Liver (tissue), 9 donors: Measurements from ENCODE around the gene WDR44. TPM values are rescaled to one million over a fixed set of nuclear protein-coding genes. Genes with fewer than 3 reads are reported as not detected.
A peak's percentile ranks its signal among the peaks of the same experiment; 100 is the strongest.

Experiments
- DNase-seq: peaks from one replicate; pipeline ENCODE4 v3.0.0-alpha.2; 2017; ENCODE audit warnings: low spot score
- H3K27ac ChIP-seq, 2 donors: one replicate each; pipeline ENCODE4 v1.7.0; 2013; ENCODE audit warnings: inconsistent platforms in 2 of 2, low read length in 2 of 2, control low read depth in 1 of 2, low read depth in 1 of 2, mild to moderate bottlenecking in 1 of 2
- H3K27me3 ChIP-seq, 4 donors: one replicate each; pipeline versions ENCODE4 v1.6.1 to v1.7.0; 2013; ENCODE audit warnings: low read length in 3 of 4, inconsistent platforms in 1 of 4, mild to moderate bottlenecking in 1 of 4, moderate library complexity in 1 of 4; ENCODE audit not compliant: control insufficient read depth in 4 of 4, insufficient read depth in 4 of 4
- H3K36me3 ChIP-seq, 4 donors: one replicate each; pipeline versions ENCODE4 v1.6.1 to v1.7.0; 2013; ENCODE audit warnings: low read length in 3 of 4, mild to moderate bottlenecking in 3 of 4, low read depth in 1 of 4, moderate library complexity in 1 of 4; ENCODE audit not compliant: control insufficient read depth in 4 of 4, insufficient read depth in 3 of 4
- H3K4me1 ChIP-seq, 4 donors: one replicate each; pipeline versions ENCODE4 v1.6.1 to v1.7.0; 2013; ENCODE audit warnings: low read length in 3 of 4, mild to moderate bottlenecking in 3 of 4, moderate library complexity in 1 of 4; ENCODE audit not compliant: control insufficient read depth in 4 of 4, insufficient read depth in 4 of 4
- H3K4me3 ChIP-seq, 3 donors: one replicate each; pipeline versions ENCODE4 v1.6.1 to v1.7.0; 2013; ENCODE audit warnings: low read length in 3 of 3, control low read depth in 1 of 3, low read depth in 1 of 3, mild to moderate bottlenecking in 1 of 3
- H3K9ac ChIP-seq, 2 donors: one replicate each; pipeline ENCODE4 v1.7.0; 2013; ENCODE audit warnings: low read length in 2 of 2, mild to moderate bottlenecking in 2 of 2, moderate library complexity in 2 of 2, control low read depth in 1 of 2, low read depth in 1 of 2
- H3K9me3 ChIP-seq, 4 donors: one replicate each; pipeline versions ENCODE4 v1.6.1 to v1.7.0; 2013; ENCODE audit warnings: low read length in 3 of 4; ENCODE audit not compliant: control insufficient read depth in 4 of 4
- ATF3 ChIP-seq: IDR thresholded peaks from 2 replicates; pipeline ENCODE4 v1.6.1; 2016; ENCODE audit warnings: antibody characterized with exemption
- CTCF ChIP-seq: fragments of 150-350 bp; IDR thresholded peaks from 2 replicates; pipeline ENCODE4 v1.5.1; 2017; ENCODE audit warnings: improper control_type of control experiment, low read depth, low read length; ENCODE audit not compliant: missing input control
- EGR1 ChIP-seq, 2 donors: IDR thresholded peaks; 2 replicates each; pipeline ENCODE4 v1.6.1; 2016 to 2018; ENCODE audit warnings: antibody characterized with exemption in 2 of 2, low read depth in 2 of 2
- FOXA1 ChIP-seq: IDR thresholded peaks from 2 replicates; pipeline ENCODE4 v1.6.1; 2016; ENCODE audit warnings: antibody characterized with exemption
- FOXA2 ChIP-seq: IDR thresholded peaks from 2 replicates; pipeline ENCODE4 v1.6.1; 2016; ENCODE audit warnings: antibody characterized with exemption
- GABPA ChIP-seq, 2 donors: IDR thresholded peaks in 1 of 2; conservative IDR thresholded peaks in 1 of 2; 2 replicates each; pipeline ENCODE4 v1.6.1; 2016; ENCODE audit warnings: antibody characterized with exemption in 2 of 2, mild to moderate bottlenecking in 1 of 2, moderate library complexity in 1 of 2
- HNF4A ChIP-seq, 2 donors: conservative IDR thresholded peaks; 2 replicates each; pipeline ENCODE4 v1.6.1; 2016; ENCODE audit warnings: antibody characterized with exemption in 2 of 2, mild to moderate bottlenecking in 2 of 2
- HNF4G ChIP-seq: IDR thresholded peaks from 2 replicates; pipeline ENCODE4 v1.6.1; 2016; ENCODE audit warnings: antibody characterized with exemption
- JUND ChIP-seq, 2 donors: IDR thresholded peaks; 2 replicates each; pipeline ENCODE4 v1.6.1; 2016; ENCODE audit warnings: antibody characterized with exemption in 2 of 2
- MAX ChIP-seq: IDR thresholded peaks from 2 replicates; pipeline ENCODE4 v1.6.1; 2016; ENCODE audit warnings: antibody characterized with exemption
- NR2F2 ChIP-seq: IDR thresholded peaks from 2 replicates; pipeline ENCODE4 v1.6.1; 2016; ENCODE audit warnings: antibody characterized with exemption
- RAD21 ChIP-seq, 2 donors: IDR thresholded peaks; 2 replicates each; pipeline ENCODE4 v1.6.1; 2016; ENCODE audit warnings: antibody characterized with exemption in 2 of 2, mild to moderate bottlenecking in 2 of 2
- RXRA ChIP-seq, 2 donors: IDR thresholded peaks; 2 replicates each; pipeline ENCODE4 v1.6.1; 2017 to 2018; ENCODE audit warnings: antibody characterized with exemption in 2 of 2, mild to moderate bottlenecking in 1 of 2
- SP1 ChIP-seq: IDR thresholded peaks from 2 replicates; pipeline ENCODE4 v1.6.1; 2018; ENCODE audit warnings: antibody characterized with exemption, mild to moderate bottlenecking
- TAF1 ChIP-seq: conservative IDR thresholded peaks from 2 replicates; pipeline ENCODE4 v1.6.1; 2016; ENCODE audit warnings: antibody characterized with exemption, mild to moderate bottlenecking
- YY1 ChIP-seq: IDR thresholded peaks from 2 replicates; pipeline ENCODE4 v1.6.1; 2016; ENCODE audit warnings: antibody characterized with exemption, mild to moderate bottlenecking
- WGBS: extraction: QIAGEN DNeasy Blood & Tissue Kit; methylation state at CpG from one replicate; pipeline ENCODE4 v1.1.7; 2013; 5-methylcytosine and 5-hydroxymethylcytosine counted together
- polyA plus RNA-seq, 2 donors: library from polyadenylated mRNA; stranded (reverse) in 1 of 2; unstranded in 1 of 2; fragments of 200-250 nt in 1 of 2; fragments of >200 nt in 1 of 2; fragmentation: Nextera tagmentation in 1 of 2; extraction: Ambion mirVana in 1 of 2; gene quantifications; one replicate each; pipeline versions ENCODE4 v1.2.1 to v1.2.3, GENCODE V29; 2013 to 2015
- total RNA-seq, 2 donors: library from RNA; depleted of rRNA; stranded (reverse); fragments of >200 nt; gene quantifications; one replicate each; pipeline ENCODE4 v1.2.3, GENCODE V29; 2014
- TF ChIP-seq, protein P1 (sequence below): IDR thresholded peaks from 2 replicates; pipeline ENCODE4 v1.6.1; 2016; ENCODE audit warnings: antibody characterized with exemption, mild to moderate bottlenecking
- TF ChIP-seq, protein P2 (sequence below): IDR thresholded peaks from 2 replicates; pipeline ENCODE4 v1.6.1; 2016; ENCODE audit warnings: antibody characterized with exemption
- donor health status: healthy.
- donor health status: healthy.
- donor health status: healthy.
- donor health status: healthy.
- donor health status: healthy.

The WDR44 gene
- total and polyA plus RNA-seq, 4 donors: 3.9 to 7.5 (median 5.5) TPM

GRCh38 chrX:118496763-118497079, 150.8 kb downstream of the WDR44 start:
- 11% methylated on average over 13 of the region's 13 CpGs for WGBS
- H3K27ac ChIP-seq: peak overlapping the region; percentile 23 to 42
- no peak for TF ChIP-seq NR2F2
- TF ChIP-seq SP1: no peak
- no peak for TF ChIP-seq HNF4G
- no peak for TF ChIP-seq CTCF
- no peak for TF ChIP-seq HNF4A (conservative IDR thresholded peaks at IDR 0.05)
- TF ChIP-seq FOXA2: no peak
- no peak for TF ChIP-seq RAD21 (IDR thresholded peaks at IDR 0.05)
- no peak for TF ChIP-seq FOXA1
- TF ChIP-seq MAX: no peak
- TF ChIP-seq, protein P1, sequence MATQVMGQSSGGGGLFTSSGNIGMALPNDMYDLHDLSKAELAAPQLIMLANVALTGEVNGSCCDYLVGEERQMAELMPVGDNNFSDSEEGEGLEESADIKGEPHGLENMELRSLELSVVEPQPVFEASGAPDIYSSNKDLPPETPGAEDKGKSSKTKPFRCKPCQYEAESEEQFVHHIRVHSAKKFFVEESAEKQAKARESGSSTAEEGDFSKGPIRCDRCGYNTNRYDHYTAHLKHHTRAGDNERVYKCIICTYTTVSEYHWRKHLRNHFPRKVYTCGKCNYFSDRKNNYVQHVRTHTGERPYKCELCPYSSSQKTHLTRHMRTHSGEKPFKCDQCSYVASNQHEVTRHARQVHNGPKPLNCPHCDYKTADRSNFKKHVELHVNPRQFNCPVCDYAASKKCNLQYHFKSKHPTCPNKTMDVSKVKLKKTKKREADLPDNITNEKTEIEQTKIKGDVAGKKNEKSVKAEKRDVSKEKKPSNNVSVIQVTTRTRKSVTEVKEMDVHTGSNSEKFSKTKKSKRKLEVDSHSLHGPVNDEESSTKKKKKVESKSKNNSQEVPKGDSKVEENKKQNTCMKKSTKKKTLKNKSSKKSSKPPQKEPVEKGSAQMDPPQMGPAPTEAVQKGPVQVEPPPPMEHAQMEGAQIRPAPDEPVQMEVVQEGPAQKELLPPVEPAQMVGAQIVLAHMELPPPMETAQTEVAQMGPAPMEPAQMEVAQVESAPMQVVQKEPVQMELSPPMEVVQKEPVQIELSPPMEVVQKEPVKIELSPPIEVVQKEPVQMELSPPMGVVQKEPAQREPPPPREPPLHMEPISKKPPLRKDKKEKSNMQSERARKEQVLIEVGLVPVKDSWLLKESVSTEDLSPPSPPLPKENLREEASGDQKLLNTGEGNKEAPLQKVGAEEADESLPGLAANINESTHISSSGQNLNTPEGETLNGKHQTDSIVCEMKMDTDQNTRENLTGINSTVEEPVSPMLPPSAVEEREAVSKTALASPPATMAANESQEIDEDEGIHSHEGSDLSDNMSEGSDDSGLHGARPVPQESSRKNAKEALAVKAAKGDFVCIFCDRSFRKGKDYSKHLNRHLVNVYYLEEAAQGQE: no peak
- TF ChIP-seq EGR1 (IDR thresholded peaks at IDR 0.05; ENCODE audit: low read depth in 2 of 2): no peak
- no peak for TF ChIP-seq ATF3
- no peak for TF ChIP-seq GABPA (IDR thresholded peaks at IDR 0.05 in 1 of 2, conservative IDR thresholded peaks at IDR 0.05 in 1 of 2)
- no peak for TF ChIP-seq YY1
- no peak for TF ChIP-seq RXRA (IDR thresholded peaks at IDR 0.05)
- no peak for TF ChIP-seq JUND (IDR thresholded peaks at IDR 0.05)
- TF ChIP-seq TAF1: no peak
- TF ChIP-seq, protein P2, sequence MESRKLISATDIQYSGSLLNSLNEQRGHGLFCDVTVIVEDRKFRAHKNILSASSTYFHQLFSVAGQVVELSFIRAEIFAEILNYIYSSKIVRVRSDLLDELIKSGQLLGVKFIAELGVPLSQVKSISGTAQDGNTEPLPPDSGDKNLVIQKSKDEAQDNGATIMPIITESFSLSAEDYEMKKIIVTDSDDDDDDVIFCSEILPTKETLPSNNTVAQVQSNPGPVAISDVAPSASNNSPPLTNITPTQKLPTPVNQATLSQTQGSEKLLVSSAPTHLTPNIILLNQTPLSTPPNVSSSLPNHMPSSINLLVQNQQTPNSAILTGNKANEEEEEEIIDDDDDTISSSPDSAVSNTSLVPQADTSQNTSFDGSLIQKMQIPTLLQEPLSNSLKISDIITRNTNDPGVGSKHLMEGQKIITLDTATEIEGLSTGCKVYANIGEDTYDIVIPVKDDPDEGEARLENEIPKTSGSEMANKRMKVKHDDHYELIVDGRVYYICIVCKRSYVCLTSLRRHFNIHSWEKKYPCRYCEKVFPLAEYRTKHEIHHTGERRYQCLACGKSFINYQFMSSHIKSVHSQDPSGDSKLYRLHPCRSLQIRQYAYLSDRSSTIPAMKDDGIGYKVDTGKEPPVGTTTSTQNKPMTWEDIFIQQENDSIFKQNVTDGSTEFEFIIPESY: no peak
- DNase-seq: no peak
- H3K9ac ChIP-seq: peak overlapping the region in 1 of 2 donors; percentile 12
- no peaks in the 10 kb centered on the region for H3K9me3 ChIP-seq
- no peaks in the 10 kb centered on the region for H3K36me3 ChIP-seq
- no peaks in the 10 kb centered on the region for H3K27me3 ChIP-seq
- peaks cover 0 to 12% (median 1%) of the 10 kb centered on the region in 4 donors for H3K4me1 ChIP-seq
- H3K4me3 ChIP-seq: peak overlapping the region in 2 of 3 donors; percentile 15 to 69
